T-cell (primary cell): Measurements from ENCODE around the gene EPB41L2. TPM values are rescaled to one million over a fixed set of nuclear protein-coding genes. Genes with fewer than 3 reads are reported as not detected.

Experiments used
- ATAC-seq, 4 experiments: fragments of 200-7000 bp in 3 of 4; fragments of 150-1000 bp in 1 of 4; cut with Tn5 transposase; replicated peaks in 1 of 4; 1 replicate in 3 of 4; 2 replicates in 1 of 4; pipeline ENCODE4 v1.10.0; 2021; ENCODE audit warnings: moderate library complexity in 3 of 4, mild to moderate bottlenecking in 2 of 4, moderate number of reproducible peaks in 1 of 4
- CTCF ChIA-PET, 2 donors: fragments of 300-600 bp; sonication (Branson Sonifier 250); formaldehyde crosslinking; loops; one replicate each; lab custom pipeline; 2022; ENCODE audit warnings: antibody characterized with exemption in 2 of 2; lab: Charles Lee
- POLR2A ChIA-PET, 2 donors: fragments of 300-600 bp; sonication (Branson Sonifier 250); formaldehyde crosslinking; loops; one replicate each; lab custom pipeline; 2022; ENCODE audit warnings: antibody characterized with exemption in 2 of 2; lab: Charles Lee
- DNase-seq, 35 experiments: peaks; one replicate each; pipeline versions ENCODE4 v3.0.0 to v3.0.0-alpha.2; 2013 to 2023
- H3K27ac ChIP-seq: one replicate; pipeline ENCODE4 v1.5.1; 2013; ENCODE audit warnings: low read length
- H3K27me3 ChIP-seq, 2 experiments: replicated peaks in 1 of 2; 1 replicate in 1 of 2; 2 replicates in 1 of 2; pipeline versions ENCODE4 v1.6.1 to v1.7.0; 2013; ENCODE audit warnings: low read length in 1 of 2, mixed read lengths in 1 of 2; ENCODE audit not compliant: control insufficient read depth in 2 of 2, insufficient read depth in 2 of 2; ENCODE audit errors: extremely low read depth in 1 of 2
- H3K36me3 ChIP-seq, 2 donors: 1 replicate in 1 of 2; 2 replicates in 1 of 2; pipeline versions ENCODE4 v1.6.1 to v1.7.0; 2013; ENCODE audit warnings: low read length in 1 of 2; ENCODE audit not compliant: control insufficient read depth in 2 of 2, insufficient read depth in 1 of 2; ENCODE audit errors: extremely low read depth in 1 of 2
- H3K4me1 ChIP-seq, 2 experiments: 1 replicate in 1 of 2; 2 replicates in 1 of 2; pipeline versions ENCODE4 v1.6.1 to v1.7.0; 2013; ENCODE audit warnings: low read length in 2 of 2, mixed read lengths in 1 of 2; ENCODE audit not compliant: insufficient read depth in 2 of 2, control insufficient read depth in 1 of 2; ENCODE audit errors: extremely low read depth in 1 of 2
- H3K4me3 ChIP-seq, 2 donors: 1 replicate in 1 of 2; 2 replicates in 1 of 2; pipeline versions ENCODE4 v1.5.1 to v1.7.0; 2013; ENCODE audit warnings: mild to moderate bottlenecking in 2 of 2, low read length in 1 of 2, moderate library complexity in 1 of 2; ENCODE audit not compliant: control insufficient read depth in 1 of 2; ENCODE audit errors: extremely low read depth in 1 of 2
- H3K9me3 ChIP-seq: 2 replicates; pipeline ENCODE4 v1.7.0; 2013
- H3K27ac Mint-ChIP-seq, 2 donors: one replicate each; pipeline ENCODE4 v1.8.0; 2020 to 2021; ENCODE audit warnings: mild to moderate bottlenecking in 2 of 2, mixed read lengths in 2 of 2
- H3K27me3 Mint-ChIP-seq, 2 donors: one replicate each; pipeline ENCODE4 v1.8.0; 2021 to 2022; ENCODE audit warnings: mixed read lengths in 2 of 2
- H3K36me3 Mint-ChIP-seq: one replicate; pipeline ENCODE4 v1.8.0; 2021; ENCODE audit warnings: mixed read lengths
- H3K4me1 Mint-ChIP-seq, 3 donors: one replicate each; pipeline ENCODE4 v1.8.0; 2020 to 2022; ENCODE audit warnings: mixed read lengths in 3 of 3, mild to moderate bottlenecking in 1 of 3
- H3K4me3 Mint-ChIP-seq, 3 donors: one replicate each; pipeline ENCODE4 v1.8.0; 2020 to 2022; ENCODE audit warnings: mild to moderate bottlenecking in 3 of 3, mixed read lengths in 3 of 3, moderate library complexity in 3 of 3
- H3K9me3 Mint-ChIP-seq, 3 donors: one replicate each; pipeline ENCODE4 v1.8.0; 2020 to 2022; ENCODE audit warnings: mixed read lengths in 3 of 3
- WGBS: methylation state at CpG from one replicate; pipeline ENCODE4 v1.1.5; 2013; ENCODE audit warnings: missing lambda C conversion rate; ENCODE audit not compliant: insufficient coverage; 5-methylcytosine and 5-hydroxymethylcytosine counted together
- total RNA-seq, 35 experiments: library from RNA in 6 of 35; stranded (reverse) in 6 of 35; fragments of 120-200 nt in 1 of 35; gene quantifications; one replicate each; pipeline versions ENCODE4 v1.2.1 to v1.2.4 and lab custom pipeline; 2013 to 2026

EPB41L2 gene
- total RNA-seq, 5 donors from 2014 or later (not counting 1 experiment from before 2014, with no cell fraction given): 11.1 to 15.0 (median 13.6) TPM

- 80% methylated on average over 1 of the region's 2 CpGs for WGBS
These were observed 167.5 kb downstream of the EPB41L2 start for GRCh38 chr6:130895516-130895915.

GRCh38 chr6:130893766-130894165 is 169.3 kb downstream of the EPB41L2 start:
- POLR2A ChIA-PET: no interaction called here
- no peaks in the 10 kb centered on the region for H3K27me3 ChIP-seq

More at GRCh38 chr6:130895516-130895915, 167.5 kb downstream of the EPB41L2 start:
- DNase-seq (no peak), ATAC-seq (no peak)
- Histone ChIP-seq H3K36me3 (no peaks in the 10 kb centered on the region), H3K4me3 (no peak overlapping the region), H3K27ac (no peak overlapping the region), H3K4me1 (no peaks in the 10 kb centered on the region), H3K27me3 (no peaks in the 10 kb centered on the region), H3K9me3 (no peaks in the 10 kb centered on the region)
- Mint-ChIP-seq H3K36me3 (peaks cover 9% of the 10 kb centered on the region), H3K27me3 (no peaks in the 10 kb centered on the region), H3K27ac (no peak overlapping the region), H3K9me3 (no peaks in the 10 kb centered on the region), H3K4me3 (no peak overlapping the region), H3K4me1 (no peaks in the 10 kb centered on the region)
- ChIA-PET CTCF (no interaction called here), POLR2A (interaction anchor here in 1 of 2 donors (0.6 kb wide), 1 partner anchor 1004 kb away, joined by 4 read pairs; no protein-coding TSS in a partner anchor)

GRCh38 chr6:130893277-130893676 is 169.8 kb downstream of the EPB41L2 start:
- H3K36me3 ChIP-seq: no peaks in the 10 kb centered on the region
- CTCF ChIA-PET: interaction anchor here in 1 of 2 donors (0.8 kb wide), 1 partner anchor 8 kb away, joined by 7 read pairs; no protein-coding TSS in a partner anchor
- 33% methylated on average over 1 of the region's 2 CpGs for WGBS

More at GRCh38 chr6:130893766-130894165, 169.3 kb downstream of the EPB41L2 start:
- WGBS: 63% methylated on average over 2 of the region's 2 CpGs
- H3K4me1 ChIP-seq: no peaks in the 10 kb centered on the region
- no peak overlapping the region for H3K4me3 Mint-ChIP-seq
- H3K4me3 ChIP-seq: no peak overlapping the region
- ATAC-seq (no peak), DNase-seq (no peak)
- no peak overlapping the region for H3K27ac Mint-ChIP-seq
- H3K36me3 Mint-ChIP-seq: peaks cover 9% of the 10 kb centered on the region
- H3K27ac ChIP-seq: no peak overlapping the region
- no peaks in the 10 kb centered on the region for H3K27me3 Mint-ChIP-seq
- no peaks in the 10 kb centered on the region for H3K4me1 Mint-ChIP-seq
- H3K9me3 Mint-ChIP-seq: no peaks in the 10 kb centered on the region
- no peaks in the 10 kb centered on the region for H3K36me3 ChIP-seq
- no peaks in the 10 kb centered on the region for H3K9me3 ChIP-seq
- CTCF ChIA-PET: interaction anchor here (0.6 to 0.8 kb wide), 3 partner anchors 9 to 996 kb away, joined by 3 to 7 read pairs (median 5); no protein-coding TSS in a partner anchor

GRCh38 chr6:130890521-130890971 is 172.5 kb downstream of the EPB41L2 start:
- Histone ChIP-seq H3K36me3 (no peaks in the 10 kb centered on the region), H3K27me3 (no peaks in the 10 kb centered on the region), H3K4me3 (no peak overlapping the region), H3K4me1 (no peaks in the 10 kb centered on the region), H3K27ac (no peak overlapping the region), H3K9me3 (no peaks in the 10 kb centered on the region)
- WGBS: no CpG with 5 or more reads among the region's 2 CpGs
- no peak for ATAC-seq
- Mint-ChIP-seq H3K36me3 (peaks cover 9% of the 10 kb centered on the region), H3K9me3 (no peaks in the 10 kb centered on the region), H3K4me3 (no peak overlapping the region), H3K27ac (no peak overlapping the region), H3K4me1 (no peaks in the 10 kb centered on the region), H3K27me3 (no peaks in the 10 kb centered on the region)
- CTCF ChIA-PET: interaction anchor here (0.5 to 1.6 kb wide), 12 partner anchors 10 to 696 kb away, joined by 3 to 6 read pairs (median 4); no protein-coding TSS in a partner anchor
- DNase-seq: no peak
- POLR2A ChIA-PET: interaction anchor here (0.6 to 0.7 kb wide), 4 partner anchors 99 to 449 kb away, joined by 3 to 9 read pairs (median 3); no protein-coding TSS in a partner anchor

More at GRCh38 chr6:130893277-130893676, 169.8 kb downstream of the EPB41L2 start:
- H3K9me3 ChIP-seq: no peaks in the 10 kb centered on the region
- POLR2A ChIA-PET: no interaction called here
- no peaks in the 10 kb centered on the region for H3K4me1 ChIP-seq
- H3K4me1 Mint-ChIP-seq: no peaks in the 10 kb centered on the region
- no peaks in the 10 kb centered on the region for H3K9me3 Mint-ChIP-seq
- DNase-seq (no peak), ATAC-seq (no peak)
- no peaks in the 10 kb centered on the region for H3K27me3 Mint-ChIP-seq
- H3K36me3 Mint-ChIP-seq: peaks cover 9% of the 10 kb centered on the region
- H3K27ac Mint-ChIP-seq: no peak overlapping the region
- H3K27me3 ChIP-seq: no peaks in the 10 kb centered on the region
- H3K4me3 Mint-ChIP-seq: no peak overlapping the region
- no peak overlapping the region for H3K4me3 ChIP-seq
- no peak overlapping the region for H3K27ac ChIP-seq

- Mint-ChIP-seq H3K4me1 (no peaks in the 10 kb centered on the region), H3K27ac (no peak overlapping the region), H3K9me3 (no peaks in the 10 kb centered on the region), H3K27me3 (no peaks in the 10 kb centered on the region), H3K4me3 (no peak overlapping the region), H3K36me3 (peaks cover 9% of the 10 kb centered on the region)
- ATAC-seq: no peak
- H3K36me3 ChIP-seq: no peaks in the 10 kb centered on the region
- DNase-seq: no peak
- WGBS: no CpG with 5 or more reads among the region's 2 CpGs
- CTCF ChIA-PET: interaction anchor here (0.6 to 1.5 kb wide), 8 partner anchors 227 to 1023 kb away, joined by 3 to 7 read pairs (median 3); no protein-coding TSS in a partner anchor
- POLR2A ChIA-PET: no interaction called here
- H3K27ac ChIP-seq: no peak overlapping the region
- H3K4me1 ChIP-seq: no peaks in the 10 kb centered on the region
- no peaks in the 10 kb centered on the region for H3K9me3 ChIP-seq
- H3K27me3 ChIP-seq: no peaks in the 10 kb centered on the region
- no peak overlapping the region for H3K4me3 ChIP-seq
These were observed 173.6 kb downstream of the EPB41L2 start for GRCh38 chr6:130889423-130889822.

GRCh38 chr6:130888246-130888645 is 174.8 kb downstream of the EPB41L2 start:
- Histone ChIP-seq H3K27ac (no peak overlapping the region), H3K4me3 (no peak overlapping the region), H3K9me3 (no peaks in the 10 kb centered on the region), H3K4me1 (no peaks in the 10 kb centered on the region), H3K27me3 (no peaks in the 10 kb centered on the region), H3K36me3 (no peaks in the 10 kb centered on the region)
- H3K27ac Mint-ChIP-seq: no peak overlapping the region
- H3K27me3 Mint-ChIP-seq: no peaks in the 10 kb centered on the region
- no CpG with 5 or more reads among the region's 2 CpGs for WGBS
- DNase-seq (no peak), ATAC-seq (no peak)
- H3K4me1 Mint-ChIP-seq: no peaks in the 10 kb centered on the region
- CTCF ChIA-PET: interaction anchor here (0.5 to 4.1 kb wide), 3 partner anchors 228 to 709 kb away, joined by 4 to 60 read pairs (median 7); no protein-coding TSS in a partner anchor
- H3K4me3 Mint-ChIP-seq: no peak overlapping the region
- POLR2A ChIA-PET: no interaction called here
- H3K9me3 Mint-ChIP-seq: no peaks in the 10 kb centered on the region
- peaks cover 3% of the 10 kb centered on the region for H3K36me3 Mint-ChIP-seq
